ENCODE data around the gene SPRED2. TPM values are rescaled to one million over a fixed set of nuclear protein-coding genes. Genes with fewer than 3 reads are reported as not detected.

SPRED2 gene
- total and polyA plus RNA-seq, 10 donors = 3.5 to 26.4 (median 13.8) TPM

- H3K9me3 ChIP-seq = no peaks in the 10 kb centered on the region
- 57 to 89% (median 79%) methylated on average over 4 of the region's 4 CpGs for WGBS, 5 donors
- peaks cover 0 to 45% (median 24%) of the 10 kb centered on the region in 6 donors for H3K4me1 ChIP-seq
- no peak overlapping the region for H3K4me3 ChIP-seq
- intact Hi-C loops (cut with DNase I; ENCODE audit: low total_unique reads) = no loop called here
- no peaks in the 10 kb centered on the region for H3K36me3 ChIP-seq
- DNase-seq = no peak
- no peaks in the 10 kb centered on the region for H3K27me3 ChIP-seq (replicated peaks in 1 of 7)
- H3K27ac ChIP-seq = no peak overlapping the region
- TF ChIP-seq, protein P1, sequence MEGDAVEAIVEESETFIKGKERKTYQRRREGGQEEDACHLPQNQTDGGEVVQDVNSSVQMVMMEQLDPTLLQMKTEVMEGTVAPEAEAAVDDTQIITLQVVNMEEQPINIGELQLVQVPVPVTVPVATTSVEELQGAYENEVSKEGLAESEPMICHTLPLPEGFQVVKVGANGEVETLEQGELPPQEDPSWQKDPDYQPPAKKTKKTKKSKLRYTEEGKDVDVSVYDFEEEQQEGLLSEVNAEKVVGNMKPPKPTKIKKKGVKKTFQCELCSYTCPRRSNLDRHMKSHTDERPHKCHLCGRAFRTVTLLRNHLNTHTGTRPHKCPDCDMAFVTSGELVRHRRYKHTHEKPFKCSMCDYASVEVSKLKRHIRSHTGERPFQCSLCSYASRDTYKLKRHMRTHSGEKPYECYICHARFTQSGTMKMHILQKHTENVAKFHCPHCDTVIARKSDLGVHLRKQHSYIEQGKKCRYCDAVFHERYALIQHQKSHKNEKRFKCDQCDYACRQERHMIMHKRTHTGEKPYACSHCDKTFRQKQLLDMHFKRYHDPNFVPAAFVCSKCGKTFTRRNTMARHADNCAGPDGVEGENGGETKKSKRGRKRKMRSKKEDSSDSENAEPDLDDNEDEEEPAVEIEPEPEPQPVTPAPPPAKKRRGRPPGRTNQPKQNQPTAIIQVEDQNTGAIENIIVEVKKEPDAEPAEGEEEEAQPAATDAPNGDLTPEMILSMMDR (IDR thresholded peaks at IDR 0.05 in 8 of 11, conservative IDR thresholded peaks at IDR 0.05 in 3 of 11) = no peak
- no peak for TF ChIP-seq POLR2A (IDR thresholded peaks at IDR 0.05)
Measured at GRCh38 chr2:65371074-65371434, 61.3 kb downstream of the SPRED2 start.

- TF ChIP-seq, protein P1 (IDR thresholded peaks at IDR 0.05 in 8 of 11, conservative IDR thresholded peaks at IDR 0.05 in 3 of 11) = no peak
- TF ChIP-seq POLR2AphosphoS5 (IDR thresholded peaks at IDR 0.05) (no peak), POLR2A (IDR thresholded peaks at IDR 0.05) (no peak)
- no peak overlapping the region for H3K27ac ChIP-seq
- peaks cover 0 to 51% (median 24%) of the 10 kb centered on the region in 6 donors for H3K4me1 ChIP-seq
- no peak for DNase-seq
- no peak overlapping the region for H3K4me3 ChIP-seq
- H3K36me3 ChIP-seq = no peaks in the 10 kb centered on the region
- no peaks in the 10 kb centered on the region for H3K9me3 ChIP-seq
- WGBS, 5 donors = 68 to 78% (median 73%) methylated on average over 5 of the region's 5 CpGs
- no peaks in the 10 kb centered on the region for H3K27me3 ChIP-seq (replicated peaks in 1 of 7)
- intact Hi-C loops (cut with DNase I; ENCODE audit: low total_unique reads) = no loop called here
Measured at GRCh38 chr2:65370387-65371073, 61.9 kb downstream of the SPRED2 start.

GRCh38 chr2:65369980-65370379 is 62.4 kb downstream of the SPRED2 start:
- TF ChIP-seq POLR2A (IDR thresholded peaks at IDR 0.05) = no peak
- TF ChIP-seq POLR2AphosphoS5 (IDR thresholded peaks at IDR 0.05) = no peak
- TF ChIP-seq, protein P1 (IDR thresholded peaks at IDR 0.05 in 8 of 11, conservative IDR thresholded peaks at IDR 0.05 in 3 of 11) = no peak
- Histone ChIP-seq H3K4me1 (peaks cover 0 to 56% (median 24%) of the 10 kb centered on the region in 6 donors), H3K27me3 (replicated peaks in 1 of 7) (no peaks in the 10 kb centered on the region), H3K9me3 (no peaks in the 10 kb centered on the region), H3K27ac (no peak overlapping the region), H3K36me3 (no peaks in the 10 kb centered on the region), H3K4me3 (no peak overlapping the region)
- intact Hi-C loops (cut with DNase I; ENCODE audit: low total_unique reads) = no loop called here
- 72 to 96% (median 86%) methylated on average over 4 of the region's 4 CpGs for WGBS, 5 donors
- DNase-seq = no peak

DNA sequence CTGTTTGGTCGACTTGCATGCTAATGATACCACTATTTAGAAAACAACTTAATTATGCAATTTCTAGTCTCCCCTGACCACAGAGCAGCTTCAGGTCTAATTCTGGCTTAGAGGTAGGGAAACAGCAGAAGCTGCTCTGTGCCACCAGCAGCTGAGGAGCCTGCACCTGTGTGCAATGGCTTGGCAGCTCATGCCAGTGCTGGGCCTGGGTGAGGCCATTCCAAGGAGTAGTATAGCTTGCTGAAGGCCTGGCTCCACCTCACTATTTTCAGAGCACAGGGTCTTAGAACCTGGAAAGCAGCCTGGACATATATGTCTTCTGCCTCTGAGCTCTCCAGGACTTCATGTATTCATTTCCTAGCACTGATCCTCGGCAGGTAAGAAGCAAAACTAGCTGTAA is 62.8 kb downstream of the SPRED2 start:
- no peaks in the 10 kb centered on the region for H3K9me3 ChIP-seq
- H3K36me3 ChIP-seq = no peaks in the 10 kb centered on the region
- no peak overlapping the region for H3K27ac ChIP-seq
- DNase-seq = no peak
- H3K4me1 ChIP-seq = peaks cover 0 to 57% (median 24%) of the 10 kb centered on the region in 6 donors
- no peak overlapping the region for H3K4me3 ChIP-seq
- TF ChIP-seq, protein P1 (IDR thresholded peaks at IDR 0.05 in 8 of 11, conservative IDR thresholded peaks at IDR 0.05 in 3 of 11) = no peak
- no peak for TF ChIP-seq POLR2AphosphoS5 (IDR thresholded peaks at IDR 0.05)
- TF ChIP-seq POLR2A (IDR thresholded peaks at IDR 0.05) = no peak
- no peaks in the 10 kb centered on the region for H3K27me3 ChIP-seq (replicated peaks in 1 of 7)
- 70 to 88% (median 78%) methylated on average over 2 of the region's 2 CpGs for WGBS, 5 donors
- intact Hi-C loops (cut with DNase I; ENCODE audit: low total_unique reads) = no loop called here

All from spleen (tissue), 11 donors.